ENCODE results near the gene TRPV4. TPM values are rescaled to one million over a fixed set of nuclear protein-coding genes. Genes with fewer than 3 reads are reported as not detected.

The TRPV4 gene
- polyA plus RNA-seq, 1 of the 3 experiments (the other 2 are of a cell fraction) = 5.2 TPM

GRCh38 chr12:109831929-109832328, 1.3 kb downstream of the TRPV4 start:
- POLR2A ChIA-PET = no interaction called here
- CTCF ChIA-PET = interaction anchor here (1.4 to 6.6 kb wide), 5 partner anchors 13 to 234 kb away, joined by 3 to 57 read pairs (median 7); no protein-coding TSS in a partner anchor
- Histone ChIP-seq H3K27ac (ENCODE audit: low read depth in 2 of 2, low read length in 1 of 2) (no peak overlapping the region), H3K4me3 (ENCODE audit: low read depth in 2 of 2, low read length in 1 of 2) (no peak overlapping the region), H3K4me1 (ENCODE audit: control insufficient read depth in 1 of 2, insufficient read depth in 2 of 2, low read depth in 1 of 2, low read length in 1 of 2) (no peaks in the 10 kb centered on the region; a peak in 1 of 4 replicates), H3K4me2 (no peak overlapping the region), H3K9me2 (no peaks in the 10 kb centered on the region), H2AFZ (ENCODE audit: low read depth) (no peak overlapping the region), H4K20me1 (ENCODE audit: insufficient read depth) (no peaks in the 10 kb centered on the region), H3K79me2 (ENCODE audit: insufficient read depth) (no peaks in the 10 kb centered on the region), H3F3A (replicated peaks; ENCODE audit: insufficient read depth) (peaks cover 6% of the 10 kb centered on the region), H3K36me3 (replicated peaks in 1 of 2; ENCODE audit: control insufficient read depth in 1 of 2, insufficient read depth in 2 of 2, low read length in 1 of 2) (no peaks in the 10 kb centered on the region), H3K9ac (no peak overlapping the region), H3K27me3 (ENCODE audit: insufficient read depth) (no peaks in the 10 kb centered on the region), H3K9me3 (no peaks in the 10 kb centered on the region)
- TF ChIP-seq USF1 (IDR thresholded peaks at IDR 0.05; ENCODE audit: borderline replicate concordance, low read depth) (no peak), MXI1 (IDR thresholded peaks at IDR 0.05; ENCODE audit: low read depth, low read length) (no peak), JUND (IDR thresholded peaks at IDR 0.05) (no peak)
- no peak for DNase-seq
- WGBS (ENCODE audit: low lambda C conversion rate) = 85% methylated on average over 9 of the region's 9 CpGs

DNA sequence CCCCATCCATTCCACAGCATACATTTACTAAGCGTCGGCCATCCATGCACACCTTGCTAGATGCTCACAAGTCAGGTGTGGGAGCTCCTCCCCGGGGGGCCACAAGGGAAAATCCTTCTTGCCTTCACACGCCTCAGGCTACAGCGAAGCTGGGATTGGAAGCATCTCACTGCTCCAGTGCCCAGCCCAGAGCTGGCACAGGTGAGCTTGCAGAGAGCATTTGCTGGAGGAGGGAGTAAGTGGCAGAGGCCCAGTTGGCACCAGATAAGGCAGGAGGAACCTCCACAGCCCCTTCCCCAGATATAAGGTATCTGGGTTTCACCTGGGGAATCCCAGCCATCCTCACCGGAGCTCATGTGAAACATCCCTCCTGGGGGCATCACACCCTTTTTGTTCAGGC, 1.8 kb downstream of the TRPV4 start:
- no peak for DNase-seq
- Histone ChIP-seq H4K20me1 (ENCODE audit: insufficient read depth) (no peaks in the 10 kb centered on the region), H3K27ac (ENCODE audit: low read depth in 2 of 2, low read length in 1 of 2) (no peak overlapping the region), H3K9ac (no peak overlapping the region), H3K4me1 (ENCODE audit: control insufficient read depth in 1 of 2, insufficient read depth in 2 of 2, low read depth in 1 of 2, low read length in 1 of 2) (no peaks in the 10 kb centered on the region), H3K36me3 (replicated peaks in 1 of 2; ENCODE audit: control insufficient read depth in 1 of 2, insufficient read depth in 2 of 2, low read length in 1 of 2) (no peaks in the 10 kb centered on the region), H3K27me3 (ENCODE audit: insufficient read depth) (no peaks in the 10 kb centered on the region), H2AFZ (ENCODE audit: low read depth) (no peak overlapping the region), H3K9me3 (no peaks in the 10 kb centered on the region), H3K4me2 (no peak overlapping the region), H3K4me3 (ENCODE audit: low read depth in 2 of 2, low read length in 1 of 2) (no peak overlapping the region), H3K9me2 (no peaks in the 10 kb centered on the region), H3K79me2 (ENCODE audit: insufficient read depth) (no peaks in the 10 kb centered on the region), H3F3A (replicated peaks; ENCODE audit: insufficient read depth) (peaks cover 4% of the 10 kb centered on the region)
- 77% methylated on average over 6 of the region's 6 CpGs for WGBS (ENCODE audit: low lambda C conversion rate)
- ChIA-PET POLR2A (no interaction called here), CTCF (interaction anchor here (1.4 to 6.6 kb wide), 4 partner anchors 14 to 26 kb away, joined by 3 to 57 read pairs (median 18); no protein-coding TSS in a partner anchor)
- TF ChIP-seq FOXJ3 (CRISPR knock-in tag; IDR thresholded peaks at IDR 0.05) = no peak

DNA sequence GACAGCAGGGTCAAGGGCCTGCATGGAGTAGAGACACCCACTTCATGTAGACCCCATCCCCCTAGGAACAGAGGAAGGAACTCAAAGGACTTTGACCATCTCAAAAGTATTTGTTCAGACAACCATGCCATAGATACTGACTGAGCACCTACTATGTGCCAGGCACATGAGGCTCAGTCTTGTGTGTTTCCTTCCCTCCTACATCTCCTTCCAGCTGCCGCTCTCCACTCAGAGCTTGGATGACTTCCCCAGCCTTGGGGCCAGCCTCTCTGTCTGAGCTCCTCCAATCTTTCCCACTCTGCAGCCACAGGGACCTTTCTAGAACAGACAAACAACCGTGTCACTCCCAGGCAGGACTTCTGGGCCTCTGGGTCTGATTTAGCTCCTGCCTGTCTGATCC, 2.5 kb downstream of the TRPV4 start:
- TF ChIP-seq NRF1 (IDR thresholded peaks at IDR 0.05; ENCODE audit: low read depth, low read length) (no peak), ELF1 (IDR thresholded peaks at IDR 0.05) (no peak), GABPA (IDR thresholded peaks at IDR 0.05; ENCODE audit: low read depth) (no peak), TEAD4 (IDR thresholded peaks at IDR 0.05; ENCODE audit: borderline replicate concordance, insufficient read depth) (no peak), POLR2AphosphoS5 (IDR thresholded peaks at IDR 0.05; ENCODE audit: low read depth, low read length) (no peak), PBX3 (IDR thresholded peaks at IDR 0.05) (no peak), TAF1 (IDR thresholded peaks at IDR 0.05; ENCODE audit: borderline replicate concordance, low read depth, low read length) (no peak), NFIC (IDR thresholded peaks at IDR 0.05; ENCODE audit: borderline replicate concordance) (no peak), REST (IDR thresholded peaks at IDR 0.05; ENCODE audit: low read depth, low read length) (no peak), SIN3A (IDR thresholded peaks at IDR 0.05; ENCODE audit: borderline replicate concordance, low read depth, low read length) (no peak), RFX5 (IDR thresholded peaks at IDR 0.05; ENCODE audit: low read length) (no peak), RXRA (IDR thresholded peaks at IDR 0.05; ENCODE audit: borderline replicate concordance, low read depth) (no peak)
- no peaks in the 10 kb centered on the region for H3K9me3 ChIP-seq
- H2AFZ ChIP-seq (ENCODE audit: low read depth) = no peak overlapping the region
- no peak overlapping the region for H3K9ac ChIP-seq
- WGBS (ENCODE audit: low lambda C conversion rate) = 70% methylated on average over 2 of the region's 2 CpGs
- H3K36me3 ChIP-seq (replicated peaks in 1 of 2; ENCODE audit: control insufficient read depth in 1 of 2, insufficient read depth in 2 of 2, low read length in 1 of 2) = no peaks in the 10 kb centered on the region
- no peak for DNase-seq
- no peaks in the 10 kb centered on the region for H3K4me1 ChIP-seq (ENCODE audit: control insufficient read depth in 1 of 2, insufficient read depth in 2 of 2, low read depth in 1 of 2, low read length in 1 of 2)
- no peaks in the 10 kb centered on the region for H3K27me3 ChIP-seq (ENCODE audit: insufficient read depth)
- ChIA-PET CTCF (interaction anchor here (1.5 to 6.0 kb wide), 3 partner anchors 15 to 26 kb away, joined by 4 to 33 read pairs (median 32); no protein-coding TSS in a partner anchor), POLR2A (no interaction called here)
- peaks cover 4% of the 10 kb centered on the region for H3F3A ChIP-seq (replicated peaks; ENCODE audit: insufficient read depth)
- no peak overlapping the region for H3K4me2 ChIP-seq
- H3K27ac ChIP-seq (ENCODE audit: low read depth in 2 of 2, low read length in 1 of 2) = no peak overlapping the region
- H3K9me2 ChIP-seq = no peaks in the 10 kb centered on the region
- no peaks in the 10 kb centered on the region for H4K20me1 ChIP-seq (ENCODE audit: insufficient read depth)
- H3K4me3 ChIP-seq (ENCODE audit: low read depth in 2 of 2, low read length in 1 of 2) = no peak overlapping the region
- no peaks in the 10 kb centered on the region for H3K79me2 ChIP-seq (ENCODE audit: insufficient read depth)
